Endodermal cell (in vitro differentiated cells): ENCODE data around the gene DSP. TPM values are rescaled to one million over a fixed set of nuclear protein-coding genes. Genes with fewer than 3 reads are reported as not detected.
A peak's percentile ranks its signal among the peaks of the same experiment; 100 is the strongest.

ENCODE experiments used
- DNase-seq: peaks from one replicate; pipeline ENCODE4 v3.0.0-alpha.2; 2017
- H3K27ac ChIP-seq: 2 replicates; pipeline ENCODE4 v1.5.1; 2013; ENCODE audit warnings: mild to moderate bottlenecking, low read depth, low read length, moderate library complexity
- H3K27me3 ChIP-seq: 2 replicates; pipeline ENCODE4 v1.6.1; 2013; ENCODE audit warnings: mild to moderate bottlenecking, low read length, moderate library complexity; ENCODE audit not compliant: insufficient read depth, control insufficient read depth, poor library complexity, severe bottlenecking
- H3K36me3 ChIP-seq: 2 replicates; pipeline ENCODE4 v1.7.0; 2013; ENCODE audit warnings: mild to moderate bottlenecking, low read length, moderate library complexity; ENCODE audit not compliant: control insufficient read depth, insufficient read depth
- H3K4me1 ChIP-seq: one replicate; pipeline ENCODE4 v1.7.0; 2013; ENCODE audit warnings: low read length; ENCODE audit not compliant: control insufficient read depth, insufficient read depth
- H3K4me3 ChIP-seq: 2 replicates; pipeline ENCODE4 v1.5.1; 2013; ENCODE audit warnings: mild to moderate bottlenecking, low read length, moderate library complexity
- H3K9ac ChIP-seq: 2 replicates; pipeline ENCODE4 v1.6.1; 2013; ENCODE audit warnings: mild to moderate bottlenecking, low read length, moderate library complexity; ENCODE audit not compliant: poor library complexity, severe bottlenecking; ENCODE audit errors: extremely low read depth
- H3K9me3 ChIP-seq: 2 replicates; pipeline ENCODE4 v1.6.1; 2013; ENCODE audit warnings: mild to moderate bottlenecking, low read length, moderate library complexity; ENCODE audit not compliant: control insufficient read depth
- H3K27ac Mint-ChIP-seq: 2 replicates; pipeline ENCODE4 v1.8.0; 2020; ENCODE audit warnings: mixed read lengths
- H3K27me3 Mint-ChIP-seq: 2 replicates; pipeline ENCODE4 v1.8.0; 2021; ENCODE audit warnings: mild to moderate bottlenecking, mixed read lengths; ENCODE audit not compliant: insufficient read depth
- H3K36me3 Mint-ChIP-seq: 2 replicates; pipeline ENCODE4 v1.8.0; 2020; ENCODE audit warnings: low read depth, mixed read lengths
- H3K4me1 Mint-ChIP-seq: 2 replicates; pipeline ENCODE4 v1.8.0; 2020; ENCODE audit warnings: mixed read lengths
- H3K4me3 Mint-ChIP-seq: 2 replicates; pipeline ENCODE4 v1.8.0; 2020; ENCODE audit warnings: mild to moderate bottlenecking, moderate library complexity, mixed read lengths
- H3K9me3 Mint-ChIP-seq: 2 replicates; pipeline ENCODE4 v1.8.0; 2020; ENCODE audit warnings: mild to moderate bottlenecking, mixed read lengths
- CTCF ChIP-seq: fragments of 200-600 bp; sonication (generic); conservative IDR thresholded peaks from 2 replicates; pipeline ENCODE4 v1.5.0; 2021; ENCODE audit warnings: antibody characterized with exemption, mild to moderate bottlenecking
- WGBS, 2 experiments: methylation state at CpG; one replicate each; pipeline versions ENCODE4 v1.1.5 to v1.1.7; 2013; ENCODE audit warnings: missing lambda C conversion rate in 2 of 2, mixed read lengths in 1 of 2; ENCODE audit not compliant: insufficient coverage in 1 of 2, insufficient read length in 1 of 2; 5-methylcytosine and 5-hydroxymethylcytosine counted together
- total RNA-seq, 2 donors: library from RNA; stranded (reverse); fragmentation: NEBNext Ultra II Directional in 1 of 2; extraction: Animal tissue kit (Norgen Biotek cat#: 25700) in 1 of 2; gene quantifications; 2 replicates in 1 of 2; 3 replicates in 1 of 2; pipeline ENCODE4 v1.2.1, GENCODE V29; 2021

DSP gene
- total RNA-seq, 2 donors from 2014 or later = 123 to 152 TPM

DNA sequence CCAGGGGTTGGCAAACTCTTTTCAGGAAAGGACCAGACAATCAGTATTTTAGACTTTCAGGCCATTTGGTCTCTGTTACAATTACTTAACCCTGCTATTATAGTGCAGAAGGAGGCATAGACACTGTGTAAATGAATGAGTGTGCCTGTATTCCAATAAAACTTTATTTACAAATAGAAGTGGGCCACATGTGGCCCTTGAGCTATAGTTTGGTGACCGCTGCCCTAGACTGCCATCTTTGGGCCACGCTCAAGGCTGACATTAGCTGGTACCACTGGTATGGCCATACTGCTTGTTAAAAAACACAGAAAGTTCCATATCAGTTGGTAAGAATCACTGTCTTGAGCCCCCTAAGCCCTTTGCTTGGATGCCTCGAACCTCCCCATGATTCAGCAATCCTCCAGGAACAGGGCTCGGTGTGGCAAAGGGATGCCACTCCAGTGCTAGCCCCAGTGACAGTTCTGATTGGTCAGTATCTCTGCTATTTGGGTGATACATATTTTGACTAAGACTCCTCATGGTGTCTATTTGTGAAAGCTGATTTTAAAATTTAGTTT, 25.2 kb downstream of the DSP start:
- Mint-ChIP-seq H3K4me3 (no peak overlapping the region), H3K27me3 (no peaks in the 10 kb centered on the region), H3K27ac (no peak overlapping the region), H3K4me1 (peaks cover 12% of the 10 kb centered on the region), H3K9me3 (no peaks in the 10 kb centered on the region), H3K36me3 (peaks cover 86% of the 10 kb centered on the region)
- Histone ChIP-seq H3K9ac (no peak overlapping the region), H3K4me1 (peaks cover 9% of the 10 kb centered on the region), H3K9me3 (no peaks in the 10 kb centered on the region), H3K36me3 (peaks cover 98% of the 10 kb centered on the region), H3K4me3 (no peak overlapping the region), H3K27me3 (no peaks in the 10 kb centered on the region), H3K27ac (no peak overlapping the region)
- DNase-seq = peak; percentile 57
- TF ChIP-seq CTCF = peak; percentile 39
- 93 to 100% methylated on average over 3 to 4 of the region's 4 CpGs for WGBS, 2 experiments

DNA sequence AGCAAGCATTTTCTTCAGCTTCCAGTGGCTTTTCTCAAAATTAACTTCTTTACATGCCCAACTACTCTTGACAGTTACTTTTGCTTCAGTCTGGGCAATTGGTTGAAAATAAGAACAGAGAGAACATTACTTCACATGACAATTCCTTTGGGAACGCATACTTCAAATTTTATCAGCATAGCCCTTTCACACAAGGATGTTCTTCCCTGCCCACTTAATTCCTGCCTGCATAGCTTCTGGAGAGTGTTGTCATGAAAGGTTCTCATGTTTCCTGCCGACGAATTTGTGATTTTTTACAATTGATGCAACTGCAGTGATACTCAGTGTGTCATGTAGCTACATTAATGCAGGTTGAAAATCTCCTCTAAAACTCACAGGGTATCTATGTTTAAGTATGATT, 26.6 kb downstream of the DSP start:
- Histone ChIP-seq H3K9me3 (no peaks in the 10 kb centered on the region), H3K9ac (no peak overlapping the region), H3K27me3 (no peaks in the 10 kb centered on the region), H3K4me1 (no peaks in the 10 kb centered on the region), H3K27ac (no peak overlapping the region), H3K4me3 (no peak overlapping the region), H3K36me3 (peaks cover 99% of the 10 kb centered on the region)
- Mint-ChIP-seq H3K36me3 (peaks cover 88% of the 10 kb centered on the region), H3K27ac (no peak overlapping the region), H3K4me1 (peaks cover 4% of the 10 kb centered on the region), H3K4me3 (no peak overlapping the region), H3K9me3 (no peaks in the 10 kb centered on the region), H3K27me3 (no peaks in the 10 kb centered on the region)
- WGBS, 2 experiments = 90 to 100% methylated on average over 1 to 3 of the region's 3 CpGs
- no peak for TF ChIP-seq CTCF
- DNase-seq = no peak

DNA sequence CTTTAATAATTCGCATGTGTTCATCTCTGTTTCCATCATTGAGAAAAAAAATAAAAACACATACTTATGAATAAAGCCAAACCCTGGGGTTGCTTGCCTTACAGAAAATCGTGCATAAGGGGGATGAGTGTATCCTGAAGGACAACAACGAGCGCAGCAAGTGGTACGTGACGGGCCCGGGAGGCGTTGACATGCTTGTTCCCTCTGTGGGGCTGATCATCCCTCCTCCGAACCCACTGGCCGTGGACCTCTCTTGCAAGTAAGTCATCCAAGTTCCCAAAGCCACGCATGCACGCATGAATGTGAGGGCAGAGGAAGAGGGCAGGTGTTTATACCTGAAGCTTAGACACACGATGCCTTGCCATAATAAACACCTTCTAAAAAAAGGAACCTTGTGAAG, 27.6 kb downstream of the DSP start:
- peaks cover 85% of the 10 kb centered on the region for H3K36me3 Mint-ChIP-seq

More for the DNA sequence above, 27.6 kb downstream of the DSP start:
- 90 to 94% methylated on average over 13 of the region's 13 CpGs for WGBS, 2 experiments
- DNase-seq = no peak
- Histone ChIP-seq H3K9ac (no peak overlapping the region), H3K9me3 (no peaks in the 10 kb centered on the region), H3K27me3 (no peaks in the 10 kb centered on the region), H3K4me1 (no peaks in the 10 kb centered on the region), H3K4me3 (no peak overlapping the region), H3K27ac (no peak overlapping the region), H3K36me3 (peaks cover 97% of the 10 kb centered on the region)
- no peaks in the 10 kb centered on the region for H3K9me3 Mint-ChIP-seq
- no peaks in the 10 kb centered on the region for H3K27me3 Mint-ChIP-seq
- no peak for TF ChIP-seq CTCF
- H3K4me3 Mint-ChIP-seq = no peak overlapping the region
- no peaks in the 10 kb centered on the region for H3K4me1 Mint-ChIP-seq
- no peak overlapping the region for H3K27ac Mint-ChIP-seq
